IPS-15b (cell line): ENCODE measurements around the gene PDE6D.

Experiments used
- H3K27me3 ChIP-seq: one replicate; pipeline ENCODE4 v1.6.1; 2013; ENCODE audit warnings: low read length; ENCODE audit not compliant: control insufficient read depth, insufficient read depth
- H3K36me3 ChIP-seq: one replicate; pipeline ENCODE4 v1.6.1; 2013; ENCODE audit warnings: low read length; ENCODE audit not compliant: control insufficient read depth, insufficient read depth
- H3K4me1 ChIP-seq: one replicate; pipeline ENCODE4 v1.6.1; 2013; ENCODE audit warnings: mild to moderate bottlenecking, low read length; ENCODE audit not compliant: control insufficient read depth, insufficient read depth
- H3K4me3 ChIP-seq: one replicate; pipeline ENCODE4 v1.5.1; 2013; ENCODE audit warnings: low read depth, low read length
- H3K9ac ChIP-seq: one replicate; pipeline ENCODE4 v1.6.1; 2013; ENCODE audit warnings: low read depth, mild to moderate bottlenecking, low read length
- H3K9me3 ChIP-seq: one replicate; pipeline ENCODE4 v1.6.1; 2013; ENCODE audit warnings: mild to moderate bottlenecking, low read length; ENCODE audit not compliant: control insufficient read depth, insufficient read depth

Gene PDE6D

GRCh38 chr2:231708773-231709635, 72.1 kb downstream of the PDE6D start:
- Histone ChIP-seq H3K9ac (peak overlapping the region; percentile 99), H3K4me3 (peak overlapping the region; percentile 91), H3K9me3 (no peaks in the 10 kb centered on the region), H3K36me3 (peaks cover 41% of the 10 kb centered on the region), H3K27me3 (no peaks in the 10 kb centered on the region), H3K4me1 (peaks cover 9% of the 10 kb centered on the region)

GRCh38 chr2:231707927-231708772, 72.9 kb downstream of the PDE6D start, which contains the start of gene PTMA:
TSS of gene PTMA (plus strand) at chr2:231708525. CDS start at chr2:231708707, 182 bp downstream.
- H3K4me3 ChIP-seq, result peak within 1 kb of the TSS; percentile 97
- H3K9me3 ChIP-seq, result no peaks in the 10 kb centered on the region
- H3K9ac ChIP-seq, result peak within 1 kb of the TSS; percentile 100
- H3K36me3 ChIP-seq, result peaks cover 41% of the 10 kb centered on the region
- no peaks in the 10 kb centered on the region for H3K27me3 ChIP-seq
- H3K4me1 ChIP-seq, result peaks cover 9% of the 10 kb centered on the region

GRCh38 chr2:231707625-231707926, 73.5 kb downstream of the PDE6D start:
- Histone ChIP-seq H3K4me3 (peak overlapping the region; percentile 97), H3K36me3 (peaks cover 41% of the 10 kb centered on the region), H3K4me1 (peaks cover 9% of the 10 kb centered on the region), H3K27me3 (no peaks in the 10 kb centered on the region), H3K9me3 (no peaks in the 10 kb centered on the region), H3K9ac (peak overlapping the region; percentile 100)

GRCh38 chr2:231706731-231707624, 74.1 kb downstream of the PDE6D start:
- no peaks in the 10 kb centered on the region for H3K9me3 ChIP-seq
- H3K4me1 ChIP-seq, result peaks cover 8% of the 10 kb centered on the region
- H3K9ac ChIP-seq, result peak overlapping the region; percentile 100
- peaks cover 37% of the 10 kb centered on the region for H3K36me3 ChIP-seq
- H3K27me3 ChIP-seq, result no peaks in the 10 kb centered on the region
- H3K4me3 ChIP-seq, result peak overlapping the region; percentile 97

- Histone ChIP-seq H3K36me3 (peaks cover 7% of the 10 kb centered on the region), H3K9me3 (no peaks in the 10 kb centered on the region), H3K4me3 (no peak overlapping the region), H3K4me1 (peaks cover 4% of the 10 kb centered on the region), H3K9ac (no peak overlapping the region), H3K27me3 (no peaks in the 10 kb centered on the region)
Measured at GRCh38 chr2:231704017-231704416, 77.1 kb downstream of the PDE6D start.

- no peak overlapping the region for H3K4me3 ChIP-seq
- peak overlapping the region; percentile 24 for H3K9ac ChIP-seq
- H3K9me3 ChIP-seq, result no peaks in the 10 kb centered on the region
Measured at GRCh38 chr2:231701456-231702373, 79.4 kb downstream of the PDE6D start.

GRCh38 chr2:231699006-231699405, 82.1 kb downstream of the PDE6D start:
- Histone ChIP-seq H3K4me3 (no peak overlapping the region), H3K36me3 (peaks cover 2% of the 10 kb centered on the region), H3K9ac (no peak overlapping the region), H3K4me1 (no peaks in the 10 kb centered on the region), H3K9me3 (no peaks in the 10 kb centered on the region), H3K27me3 (no peaks in the 10 kb centered on the region)

More at GRCh38 chr2:231701456-231702373, 79.4 kb downstream of the PDE6D start:
- H3K36me3 ChIP-seq, result peaks cover 2% of the 10 kb centered on the region
- H3K4me1 ChIP-seq, result peaks cover 4% of the 10 kb centered on the region
- H3K27me3 ChIP-seq, result no peaks in the 10 kb centered on the region

- Histone ChIP-seq H3K9ac (no peak overlapping the region), H3K9me3 (no peaks in the 10 kb centered on the region), H3K27me3 (no peaks in the 10 kb centered on the region), H3K36me3 (no peaks in the 10 kb centered on the region), H3K4me3 (no peak overlapping the region), H3K4me1 (no peaks in the 10 kb centered on the region)
Measured at GRCh38 chr2:231696004-231696367, 85.1 kb downstream of the PDE6D start.

GRCh38 chr2:231693956-231694355, 87.1 kb downstream of the PDE6D start:
- H3K27me3 ChIP-seq, result no peaks in the 10 kb centered on the region
- H3K4me3 ChIP-seq, result no peak overlapping the region
- H3K36me3 ChIP-seq, result no peaks in the 10 kb centered on the region
- H3K4me1 ChIP-seq, result no peaks in the 10 kb centered on the region
- no peak overlapping the region for H3K9ac ChIP-seq
- H3K9me3 ChIP-seq, result no peaks in the 10 kb centered on the region

- Histone ChIP-seq H3K27me3 (no peaks in the 10 kb centered on the region), H3K9ac (no peak overlapping the region), H3K4me1 (no peaks in the 10 kb centered on the region), H3K4me3 (no peak overlapping the region), H3K36me3 (no peaks in the 10 kb centered on the region), H3K9me3 (no peaks in the 10 kb centered on the region)
Measured at GRCh38 chr2:231692847-231693246, 88.2 kb downstream of the PDE6D start.
